K562 (cell line): ENCODE measurements around the gene UNC45B. TPM values are rescaled to one million over a fixed set of nuclear protein-coding genes. Genes with fewer than 3 reads are reported as not detected.

Experiments
- CBX5 ChIP-seq: IDR thresholded peaks from 2 replicates; pipeline ENCODE4 v1.6.1; 2014; ENCODE audit warnings: low read depth, borderline replicate concordance
- CUX1 ChIP-seq: fragments of 200-800 bp; sonication (Bioruptor generic); IDR thresholded peaks from 2 replicates; pipeline ENCODE4 v1.6.1; 2016; ENCODE audit warnings: missing genetic modification characterization, missing compliant biosample characterization
- MYC ChIP-seq, 2 experiments: fragments of 250-450 bp in 1 of 2; sonication (Bioruptor Pico) in 1 of 2; IDR thresholded peaks; 2 replicates each; pipeline versions ENCODE4 v1.5.1 to v1.6.1; 2012 to 2021; ENCODE audit warnings: low read depth in 2 of 2, borderline replicate concordance in 1 of 2, improper control_type of control experiment in 1 of 2, low read length in 1 of 2, mild to moderate bottlenecking in 1 of 2, moderate library complexity in 1 of 2
- PATZ1 ChIP-seq: fragments of 250-450 bp; sonication (Bioruptor Pico); IDR thresholded peaks from 2 replicates; pipeline ENCODE4 v1.5.0; 2020; ENCODE audit warnings: mild to moderate bottlenecking, borderline replicate concordance
- WHSC1 ChIP-seq: IDR thresholded peaks from one replicate; pipeline ENCODE4 v1.6.1; 2012; ENCODE audit warnings: low read length, control low read depth, inconsistent platforms
- ZNF197 ChIP-seq: fragments of 200-800 bp; sonication (Bioruptor generic); IDR thresholded peaks from 2 replicates; pipeline ENCODE4 v1.6.1; 2016; ENCODE audit warnings: low read depth, missing genetic modification characterization, missing compliant biosample characterization
- ZNF696 ChIP-seq: fragments of 250-450 bp; sonication (Bioruptor Pico); conservative IDR thresholded peaks from 2 replicates; pipeline ENCODE4 v1.4.0; 2020; ENCODE audit warnings: mild to moderate bottlenecking, moderate library complexity
- polyA plus RNA-seq, 8 experiments: library from polyadenylated mRNA; depleted of rRNA in 4 of 8; stranded (reverse) in 5 of 8; unstranded in 3 of 8; fragments of >200 nt; fragmentation: Nextera tagmentation in 2 of 8; fragmentation: Illumina TruSeq in 1 of 8; extraction: Ambion mirVana in 2 of 8; extraction: Trizol in 1 of 8; gene quantifications; 2 replicates each; pipeline versions ENCODE4 v1.2.1 to v1.2.3, GENCODE V29; 2011 to 2014; ENCODE audit warnings: inconsistent platforms in 1 of 8, missing spikeins in 1 of 8
- total RNA-seq, 7 experiments: library from RNA; depleted of rRNA in 6 of 7; stranded (reverse); fragments of >200 nt in 6 of 7; fragmentation: Illumina TruSeq in 2 of 7; extraction: Trizol in 2 of 7; gene quantifications; 2 replicates each; pipeline versions ENCODE4 v1.2.1 to v1.2.3, GENCODE V29; 2011 to 2021; ENCODE audit warnings: low replicate concordance in 1 of 7

The UNC45B gene
- total and polyA plus RNA-seq, 9 of the 15 experiments (the other 6 are each of a cell fraction or from before 2014, with no cell fraction given), result not detected

GRCh38 chr17:35164716-35165115 lies 17.1 kb downstream of the UNC45B start (continued):
- TF ChIP-seq CUX1 (CRISPR knock-in tag) (no peak), MYC (IDR thresholded peaks at IDR 0.05; ENCODE audit: low read depth, low read length) (no peak), MYC (CRISPR knock-in tag; IDR thresholded peaks at IDR 0.05; ENCODE audit: borderline replicate concordance, low read depth) (no peak), WHSC1 (no peak), CBX5 (no peak), PATZ1 (CRISPR knock-in tag) (no peak), ZNF696 (CRISPR knock-in tag) (no peak), ZNF197 (CRISPR knock-in tag) (no peak)
